Erythroblast (primary cell): Measurements from ENCODE around the gene KAT5.

Source experiments
- DNase-seq, 2 experiments: peaks; one replicate each; lab custom pipeline; 2025; lab: John Stamatoyannopoulos, UW
- GATA1 ChIP-seq: IDR thresholded peaks from 2 replicates; pipeline ENCODE4 v1.6.1; 2011; ENCODE audit warnings: low read depth, mild to moderate bottlenecking, control low read depth, low read length, moderate library complexity
- POLR2A ChIP-seq: IDR thresholded peaks from 2 replicates; pipeline ENCODE4 v1.6.1; 2011; ENCODE audit warnings: mild to moderate bottlenecking, low read length

The KAT5 gene

GRCh38 chr11:65717906-65718305 is 5.9 kb downstream of the KAT5 start:
- DNase-seq: no peak
- TF ChIP-seq GATA1 (no peak), POLR2A (peak; percentile 29)

GRCh38 chr11:65718531-65718930 is 6.5 kb downstream of the KAT5 start:
- TF ChIP-seq GATA1 (no peak), POLR2A (peak; percentile 29)
- no peak for DNase-seq

GRCh38 chr11:65718964-65719492 is 7.0 kb downstream of the KAT5 start:
- TF ChIP-seq POLR2A: no peak
- TF ChIP-seq GATA1: no peak
- no peak for DNase-seq

GRCh38 chr11:65719871-65720210 is 7.8 kb downstream of the KAT5 start:
- DNase-seq: peak; percentile 63 to 67

GRCh38 chr11:65720211-65720934 is 8.3 kb downstream of the KAT5 start, which contains the start of gene RNASEH2C:
Gene RNASEH2C, minus strand, starts transcription at chr11:65720798. Its CDS starts 40 bp downstream, at chr11:65720758.
- TF ChIP-seq GATA1: no peak
- TF ChIP-seq POLR2A: peak; percentile 92
- DNase-seq: peak; percentile 88 to 90

More at GRCh38 chr11:65719871-65720210, 7.8 kb downstream of the KAT5 start:
- TF ChIP-seq GATA1 (no peak), POLR2A (no peak)

- TF ChIP-seq POLR2A: no peak
- TF ChIP-seq GATA1: no peak
- DNase-seq: no peak
Observed at GRCh38 chr11:65722261-65722660, 10.2 kb downstream of the KAT5 start.

GRCh38 chr11:65726660-65727059 is 14.6 kb downstream of the KAT5 start:
- DNase-seq: no peak
- TF ChIP-seq GATA1: no peak

GRCh38 chr11:65727865-65728264 is 15.8 kb downstream of the KAT5 start:
- no peak for DNase-seq
- TF ChIP-seq GATA1 (no peak), POLR2A (no peak)

- DNase-seq: no peak
- no peak for TF ChIP-seq GATA1
- no peak for TF ChIP-seq POLR2A
Observed at GRCh38 chr11:65730461-65730860, 18.4 kb downstream of the KAT5 start.

GRCh38 chr11:65735111-65735510 is 23.1 kb downstream of the KAT5 start:
- peak; percentile 41 for TF ChIP-seq POLR2A
- DNase-seq: peak; percentile 60 to 84

GRCh38 chr11:65736810-65737209 is 24.8 kb downstream of the KAT5 start:
- DNase-seq: peak in 1 of 2 experiments; percentile 31
- no peak for TF ChIP-seq POLR2A
- TF ChIP-seq GATA1: no peak

- no peak for DNase-seq
- TF ChIP-seq POLR2A (no peak), GATA1 (no peak)
Observed at GRCh38 chr11:65739022-65739421, 27.0 kb downstream of the KAT5 start.

GRCh38 chr11:65741185-65741584 is 29.1 kb downstream of the KAT5 start:
- TF ChIP-seq POLR2A (no peak), GATA1 (no peak)
- DNase-seq: no peak

- TF ChIP-seq POLR2A (no peak), GATA1 (no peak)
Observed at GRCh38 chr11:65742353-65742752, 30.3 kb downstream of the KAT5 start.

GRCh38 chr11:65743681-65744025 is 31.6 kb downstream of the KAT5 start:
- TF ChIP-seq GATA1: no peak
- TF ChIP-seq POLR2A: no peak
- no peak for DNase-seq

More at GRCh38 chr11:65742353-65742752, 30.3 kb downstream of the KAT5 start:
- DNase-seq: no peak
